Measurements from ENCODE around the gene PRM3.

PRM3 gene

GRCh38 chr16:11270602-11271162 is 2.7 kb downstream of the PRM3 start:
- peaks cover 8% of the 10 kb centered on the region for H3K27me3 Mint-ChIP-seq (ENCODE audit: low read depth)
- H3K4me3 Mint-ChIP-seq, result no peak overlapping the region
- H3K36me3 Mint-ChIP-seq (ENCODE audit: low read depth), result no peaks in the 10 kb centered on the region
- no peaks in the 10 kb centered on the region for H3K9me3 Mint-ChIP-seq
- peak overlapping the region in 1 of 3 experiments; percentile 2 for H3K27ac Mint-ChIP-seq
- peaks cover 10% of the 10 kb centered on the region for H3K4me1 Mint-ChIP-seq
- TF ChIP-seq, protein P1, sequence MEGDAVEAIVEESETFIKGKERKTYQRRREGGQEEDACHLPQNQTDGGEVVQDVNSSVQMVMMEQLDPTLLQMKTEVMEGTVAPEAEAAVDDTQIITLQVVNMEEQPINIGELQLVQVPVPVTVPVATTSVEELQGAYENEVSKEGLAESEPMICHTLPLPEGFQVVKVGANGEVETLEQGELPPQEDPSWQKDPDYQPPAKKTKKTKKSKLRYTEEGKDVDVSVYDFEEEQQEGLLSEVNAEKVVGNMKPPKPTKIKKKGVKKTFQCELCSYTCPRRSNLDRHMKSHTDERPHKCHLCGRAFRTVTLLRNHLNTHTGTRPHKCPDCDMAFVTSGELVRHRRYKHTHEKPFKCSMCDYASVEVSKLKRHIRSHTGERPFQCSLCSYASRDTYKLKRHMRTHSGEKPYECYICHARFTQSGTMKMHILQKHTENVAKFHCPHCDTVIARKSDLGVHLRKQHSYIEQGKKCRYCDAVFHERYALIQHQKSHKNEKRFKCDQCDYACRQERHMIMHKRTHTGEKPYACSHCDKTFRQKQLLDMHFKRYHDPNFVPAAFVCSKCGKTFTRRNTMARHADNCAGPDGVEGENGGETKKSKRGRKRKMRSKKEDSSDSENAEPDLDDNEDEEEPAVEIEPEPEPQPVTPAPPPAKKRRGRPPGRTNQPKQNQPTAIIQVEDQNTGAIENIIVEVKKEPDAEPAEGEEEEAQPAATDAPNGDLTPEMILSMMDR (IDR thresholded peaks at IDR 0.05; ENCODE audit: unreplicated experiment in 3 of 3), result no peak

GRCh38 chr16:11268921-11269375 is 4.5 kb downstream of the PRM3 start, which contains the start of gene TNP2:
Gene TNP2, minus strand, starts transcription at chr16:11269325. Its CDS starts 63 bp downstream, at chr16:11269262.
- TF ChIP-seq, protein P1 (IDR thresholded peaks at IDR 0.05; ENCODE audit: unreplicated experiment in 3 of 3), result no peak
- H3K27me3 Mint-ChIP-seq (ENCODE audit: low read depth), result peaks cover 9% of the 10 kb centered on the region
- no peaks in the 10 kb centered on the region for H3K36me3 Mint-ChIP-seq (ENCODE audit: low read depth)
- H3K27ac Mint-ChIP-seq, result no peak within 1 kb of the TSS
- H3K9me3 Mint-ChIP-seq, result no peaks in the 10 kb centered on the region
- H3K4me3 Mint-ChIP-seq, result no peak within 1 kb of the TSS
- peaks cover 7% of the 10 kb centered on the region for H3K4me1 Mint-ChIP-seq

DNA sequence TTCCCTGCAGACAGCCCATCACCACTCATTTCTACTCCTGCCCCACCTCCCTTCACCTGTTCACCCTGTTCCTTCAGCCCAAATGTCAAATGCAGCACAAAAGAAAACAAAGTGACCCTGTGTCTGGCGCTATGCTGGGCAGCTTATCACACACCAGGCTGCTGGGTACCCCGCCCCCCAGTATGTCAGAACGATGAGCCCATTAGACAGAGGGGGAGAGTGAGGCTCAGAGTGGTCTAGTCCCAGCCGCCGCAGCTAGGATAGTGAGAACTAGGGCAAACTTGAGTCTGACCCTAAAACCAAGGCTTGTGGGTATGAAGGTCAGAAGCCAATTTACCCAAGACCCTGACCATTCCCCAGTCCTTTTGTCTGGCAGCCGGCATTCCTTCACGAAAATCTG is 8.3 kb downstream of the PRM3 start:
- peaks cover 5% of the 10 kb centered on the region for H3K4me1 Mint-ChIP-seq
- no peak overlapping the region for H3K27ac Mint-ChIP-seq
- H3K4me3 Mint-ChIP-seq, result no peak overlapping the region
- H3K36me3 Mint-ChIP-seq (ENCODE audit: low read depth), result no peaks in the 10 kb centered on the region
- H3K9me3 Mint-ChIP-seq, result no peaks in the 10 kb centered on the region
- TF ChIP-seq, protein P1 (IDR thresholded peaks at IDR 0.05; ENCODE audit: unreplicated experiment in 3 of 3), result no peak
- H3K27me3 Mint-ChIP-seq (ENCODE audit: low read depth), result peaks cover 11% of the 10 kb centered on the region

GRCh38 chr16:11264155-11264832 is 9.1 kb downstream of the PRM3 start:
- no peaks in the 10 kb centered on the region for H3K36me3 Mint-ChIP-seq (ENCODE audit: low read depth)
- H3K9me3 Mint-ChIP-seq, result no peaks in the 10 kb centered on the region
- H3K4me3 Mint-ChIP-seq, result no peak overlapping the region
- H3K27ac Mint-ChIP-seq, result no peak overlapping the region
- TF ChIP-seq, protein P1 (IDR thresholded peaks at IDR 0.05; ENCODE audit: unreplicated experiment in 3 of 3), result no peak
- H3K4me1 Mint-ChIP-seq, result peaks cover 7% of the 10 kb centered on the region
- peaks cover 11% of the 10 kb centered on the region for H3K27me3 Mint-ChIP-seq (ENCODE audit: low read depth)

GRCh38 chr16:11263737-11264136 is 9.7 kb downstream of the PRM3 start:
- H3K27ac Mint-ChIP-seq, result no peak overlapping the region
- H3K36me3 Mint-ChIP-seq (ENCODE audit: low read depth), result no peaks in the 10 kb centered on the region
- H3K4me1 Mint-ChIP-seq, result peaks cover 7% of the 10 kb centered on the region
- H3K9me3 Mint-ChIP-seq, result no peaks in the 10 kb centered on the region
- TF ChIP-seq, protein P1 (IDR thresholded peaks at IDR 0.05; ENCODE audit: unreplicated experiment in 3 of 3), result no peak
- H3K4me3 Mint-ChIP-seq, result no peak overlapping the region
- peaks cover 10% of the 10 kb centered on the region for H3K27me3 Mint-ChIP-seq (ENCODE audit: low read depth)
